Tibial nerve (tissue), 3 donors: ENCODE data around the gene FAM83B.

Experiments
- POLR2A ChIP-seq, 2 donors: fragments of 450-650 bp; IDR thresholded peaks; one replicate each; pipeline ENCODE4 v1.6.1; 2017; ENCODE audit warnings: antibody characterized with exemption in 2 of 2, mild to moderate bottlenecking in 2 of 2, moderate library complexity in 2 of 2
- TF ChIP-seq, protein P1 (sequence below), 5 experiments: fragments of 200-600 bp in 3 of 5; fragments of 450-650 bp in 2 of 5; sonication (generic) in 3 of 5; IDR thresholded peaks; one replicate each; pipeline ENCODE4 v1.5.1; 2016 to 2019; ENCODE audit warnings: antibody characterized with exemption in 5 of 5, mild to moderate bottlenecking in 3 of 5, moderate library complexity in 2 of 5

DNA sequence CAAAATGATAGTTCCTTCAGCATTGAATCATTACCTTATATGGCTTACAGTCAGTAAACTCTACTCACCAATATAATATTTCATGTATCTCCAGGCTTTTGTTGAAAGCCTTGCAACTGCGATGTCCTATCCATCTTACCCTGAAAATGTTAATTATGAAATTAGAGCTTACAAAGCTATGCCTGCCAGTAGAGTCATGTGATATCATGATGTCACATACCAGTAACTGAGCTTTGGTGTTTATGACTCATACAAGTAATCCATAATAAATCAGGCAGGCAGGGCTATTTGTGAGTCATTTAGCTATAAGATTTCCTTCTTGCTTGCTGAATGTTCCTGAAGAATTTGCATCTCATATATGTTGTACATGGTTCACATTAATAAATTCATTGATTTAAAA lies 44.9 kb upstream of the FAM83B start:
- TF ChIP-seq, protein P1, sequence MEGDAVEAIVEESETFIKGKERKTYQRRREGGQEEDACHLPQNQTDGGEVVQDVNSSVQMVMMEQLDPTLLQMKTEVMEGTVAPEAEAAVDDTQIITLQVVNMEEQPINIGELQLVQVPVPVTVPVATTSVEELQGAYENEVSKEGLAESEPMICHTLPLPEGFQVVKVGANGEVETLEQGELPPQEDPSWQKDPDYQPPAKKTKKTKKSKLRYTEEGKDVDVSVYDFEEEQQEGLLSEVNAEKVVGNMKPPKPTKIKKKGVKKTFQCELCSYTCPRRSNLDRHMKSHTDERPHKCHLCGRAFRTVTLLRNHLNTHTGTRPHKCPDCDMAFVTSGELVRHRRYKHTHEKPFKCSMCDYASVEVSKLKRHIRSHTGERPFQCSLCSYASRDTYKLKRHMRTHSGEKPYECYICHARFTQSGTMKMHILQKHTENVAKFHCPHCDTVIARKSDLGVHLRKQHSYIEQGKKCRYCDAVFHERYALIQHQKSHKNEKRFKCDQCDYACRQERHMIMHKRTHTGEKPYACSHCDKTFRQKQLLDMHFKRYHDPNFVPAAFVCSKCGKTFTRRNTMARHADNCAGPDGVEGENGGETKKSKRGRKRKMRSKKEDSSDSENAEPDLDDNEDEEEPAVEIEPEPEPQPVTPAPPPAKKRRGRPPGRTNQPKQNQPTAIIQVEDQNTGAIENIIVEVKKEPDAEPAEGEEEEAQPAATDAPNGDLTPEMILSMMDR (IDR thresholded peaks at IDR 0.05): no peak
- TF ChIP-seq POLR2A (IDR thresholded peaks at IDR 0.05): no peak
